GM18502 (cell line): ENCODE results near the gene EYS.

ENCODE experiments used
- ATAC-seq: cut with Tn5 transposase; IDR thresholded peaks from one replicate; pipeline ENCODE4 v1.9.1; 2021; ENCODE audit warnings: mild to moderate bottlenecking; ENCODE audit not compliant: unreplicated experiment, poor library complexity

Gene EYS

GRCh38 chr6:64777941-64778785 lies 928.9 kb downstream of the EYS start:
- no peak for ATAC-seq

- ATAC-seq = no peak
These were observed 930.7 kb downstream of the EYS start for GRCh38 chr6:64776359-64776758.

- ATAC-seq = no peak
These were observed 932.1 kb downstream of the EYS start for GRCh38 chr6:64774881-64775280.

GRCh38 chr6:64750910-64751309 lies 956.1 kb downstream of the EYS start:
- no peak for ATAC-seq

GRCh38 chr6:64737418-64737817 lies 969.6 kb downstream of the EYS start:
- ATAC-seq = no peak

- ATAC-seq = no peak
These were observed 970.5 kb downstream of the EYS start for GRCh38 chr6:64736421-64736950.

GRCh38 chr6:64733433-64733832 lies 973.6 kb downstream of the EYS start:
- ATAC-seq = no peak

- ATAC-seq = no peak
These were observed 974.1 kb downstream of the EYS start for GRCh38 chr6:64732888-64733287.

- no peak for ATAC-seq
These were observed 977.5 kb downstream of the EYS start for GRCh38 chr6:64729522-64729921.

- ATAC-seq = no peak
These were observed 980.0 kb downstream of the EYS start for GRCh38 chr6:64727075-64727474.

- ATAC-seq = no peak
These were observed 982.9 kb downstream of the EYS start for GRCh38 chr6:64724091-64724490.

GRCh38 chr6:64723327-64724058 lies 983.5 kb downstream of the EYS start:
- no peak for ATAC-seq

GRCh38 chr6:64721865-64722264 lies 985.2 kb downstream of the EYS start:
- ATAC-seq = no peak

- no peak for ATAC-seq
These were observed 989.7 kb downstream of the EYS start for GRCh38 chr6:64717281-64717680.

GRCh38 chr6:64715624-64716023 lies 991.4 kb downstream of the EYS start:
- no peak for ATAC-seq

- no peak for ATAC-seq
These were observed 993.0 kb downstream of the EYS start for GRCh38 chr6:64714073-64714472.

- no peak for ATAC-seq
These were observed 993.9 kb downstream of the EYS start for GRCh38 chr6:64713175-64713574.

GRCh38 chr6:64712606-64713005 lies 994.4 kb downstream of the EYS start:
- no peak for ATAC-seq

- ATAC-seq = no peak
These were observed 1003.1 kb downstream of the EYS start for GRCh38 chr6:64703922-64704321.

- no peak for ATAC-seq
These were observed 1011.0 kb downstream of the EYS start for GRCh38 chr6:64696053-64696452.

GRCh38 chr6:64694356-64694755 lies 1012.7 kb downstream of the EYS start:
- ATAC-seq = no peak
